Tibial nerve (tissue), 4 donors: Measurements from ENCODE around the gene KCNN4. TPM values are rescaled to one million over a fixed set of nuclear protein-coding genes. Genes with fewer than 3 reads are reported as not detected.

ENCODE experiments used
- DNase-seq, 2 donors: peaks; one replicate each; pipeline ENCODE4 v3.0.0-alpha.2; 2019; ENCODE audit warnings: low spot score in 2 of 2
- H3K27ac ChIP-seq, 4 donors: fragments of 200-600 bp; sonication (generic) in 3 of 4; one replicate each; pipeline ENCODE4 v1.5.1; 2017 to 2019; ENCODE audit warnings: mild to moderate bottlenecking in 1 of 4
- H3K27me3 ChIP-seq, 2 donors: fragments of 200-600 bp; sonication (generic) in 1 of 2; one replicate each; pipeline versions ENCODE4 v1.5.1 to v1.6.0; 2017 to 2019
- H3K36me3 ChIP-seq, 3 donors: fragments of 200-600 bp; sonication (generic); one replicate each; pipeline ENCODE4 v1.5.1; 2018 to 2019
- H3K4me1 ChIP-seq, 4 donors: fragments of 200-600 bp; sonication (generic) in 3 of 4; one replicate each; pipeline ENCODE4 v1.5.1; 2017 to 2019
- H3K4me3 ChIP-seq, 4 donors: fragments of 200-600 bp; sonication (generic) in 3 of 4; one replicate each; pipeline ENCODE4 v1.5.1; 2017 to 2019; ENCODE audit warnings: mild to moderate bottlenecking in 1 of 4, moderate library complexity in 1 of 4
- H3K9me3 ChIP-seq, 4 donors: fragments of 200-600 bp; sonication (generic) in 3 of 4; one replicate each; pipeline ENCODE4 v1.5.1; 2017 to 2019
- CTCF ChIP-seq, 5 experiments: fragments of 200-600 bp in 3 of 5; fragments of 450-650 bp in 2 of 5; sonication (generic) in 3 of 5; IDR thresholded peaks; one replicate each; pipeline ENCODE4 v1.5.1; 2016 to 2019; ENCODE audit warnings: antibody characterized with exemption in 5 of 5, mild to moderate bottlenecking in 3 of 5, moderate library complexity in 2 of 5
- EP300 ChIP-seq, 2 donors: sonication (generic); formaldehyde crosslinking; IDR thresholded peaks; one replicate each; pipeline ENCODE4 v1.6.1; 2017; ENCODE audit warnings: antibody characterized with exemption in 2 of 2, mild to moderate bottlenecking in 1 of 2
- POLR2A ChIP-seq, 2 donors: fragments of 450-650 bp; IDR thresholded peaks; one replicate each; pipeline ENCODE4 v1.6.1; 2017; ENCODE audit warnings: antibody characterized with exemption in 2 of 2, mild to moderate bottlenecking in 2 of 2, moderate library complexity in 2 of 2
- whole genome bisulfite sequencing, 2 donors: methylation state at CpG; one replicate each; pipeline ENCODE4 v1.1.5; 2018; 5-methylcytosine and 5-hydroxymethylcytosine counted together
- total RNA-seq, 4 donors: library from RNA; depleted of rRNA; stranded (reverse); fragments of >200 nt; gene quantifications; one replicate each; pipeline ENCODE4 v1.1.0, GENCODE V29; 2016

KCNN4 gene
- total RNA-seq, 4 donors from 2014 or later: 4.6 to 18.3 (median 6.8) TPM

DNA sequence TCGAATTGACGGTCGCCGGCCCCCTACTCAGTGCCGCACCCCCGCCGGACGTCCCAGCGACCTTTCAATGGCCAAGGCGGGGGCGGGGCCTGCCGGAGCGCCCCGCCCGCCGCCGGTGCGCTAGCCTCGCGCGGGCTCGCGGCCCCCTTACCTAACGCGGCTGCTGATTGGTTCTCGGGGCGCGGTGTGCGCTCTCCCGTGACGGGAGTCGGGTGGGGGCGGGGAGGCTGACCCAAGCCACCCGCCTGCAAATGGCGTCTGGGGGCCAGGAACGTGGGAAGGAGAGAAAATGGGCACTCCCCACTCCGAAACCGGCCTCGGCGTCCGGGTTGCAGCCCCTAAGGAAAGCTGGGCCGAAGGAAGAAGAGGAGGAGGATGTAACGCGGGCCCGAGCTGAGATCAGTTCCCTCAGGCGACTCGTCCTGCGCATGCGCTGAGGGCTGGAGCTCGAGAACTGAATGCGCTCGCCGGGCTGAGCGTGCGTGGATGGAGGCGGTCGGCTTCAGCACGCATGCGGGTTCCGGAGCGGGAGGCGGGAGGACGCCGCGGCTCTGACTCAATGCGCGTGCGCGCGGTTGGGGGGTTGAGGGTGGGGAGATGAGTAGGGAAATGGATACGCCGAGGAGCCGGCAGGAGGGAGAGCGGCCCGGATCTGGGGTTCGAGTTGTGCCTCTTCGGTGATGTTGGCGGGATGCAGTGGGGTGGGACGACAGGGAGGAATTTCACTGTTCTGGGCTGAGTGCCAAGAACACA lies 26.1 kb downstream of the KCNN4 start, which contains the start of gene SMG9:
SMG9 (minus strand) TSS at position 460 of the 753 bp plus-strand sequence. CDS start 4,221 bp downstream, outside the sequence.
- H3K27me3 ChIP-seq: no peaks in the 10 kb centered on the region
- H3K4me3 ChIP-seq: peak within 1 kb of the TSS; percentile 50 to 82 (median 72)
- H3K27ac ChIP-seq: peak within 1 kb of the TSS; percentile 98 to 99 (median 98)
- H3K36me3 ChIP-seq: peaks cover 0 to 21% (median 0%) of the 10 kb centered on the region in 3 donors
- 0 to 1% methylated on average over 48 to 77 of the region's 79 CpGs for WGBS, 2 donors
- DNase-seq: peak; percentile 94 to 95
- H3K9me3 ChIP-seq: no peaks in the 10 kb centered on the region
- TF ChIP-seq POLR2A (IDR thresholded peaks at IDR 0.05) (peak; percentile 56 to 93), EP300 (IDR thresholded peaks at IDR 0.05) (peak; percentile 94 to 97), CTCF (IDR thresholded peaks at IDR 0.05) (peak in 2 of 5 experiments; percentile 19 to 32)
- H3K4me1 ChIP-seq: peaks cover 0 to 46% (median 28%) of the 10 kb centered on the region in 4 donors

DNA sequence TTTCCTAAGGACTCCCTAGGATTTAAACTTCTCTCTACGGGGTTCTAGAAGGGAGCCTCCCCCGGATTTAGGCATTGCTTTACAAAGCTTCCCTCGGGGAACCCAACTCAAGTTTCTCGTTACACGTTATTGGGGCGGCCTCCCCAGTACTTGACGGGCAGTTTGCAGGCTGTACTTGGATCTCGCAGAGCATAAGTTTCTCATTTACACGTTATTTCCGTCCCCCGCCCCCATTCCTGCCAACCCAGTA lies 26.6 kb downstream of the KCNN4 start:
- Histone ChIP-seq H3K4me1 (peaks cover 0 to 42% (median 28%) of the 10 kb centered on the region in 4 donors), H3K27ac (peak overlapping the region; percentile 98 to 99 (median 98)), H3K9me3 (no peaks in the 10 kb centered on the region), H3K4me3 (peak overlapping the region; percentile 50 to 82 (median 72)), H3K36me3 (peaks cover 0 to 26% (median 0%) of the 10 kb centered on the region in 3 donors), H3K27me3 (no peaks in the 10 kb centered on the region)
- WGBS, 2 donors: 1% methylated on average over 11 of the region's 11 CpGs
- TF ChIP-seq POLR2A (IDR thresholded peaks at IDR 0.05): no peak
- TF ChIP-seq CTCF (IDR thresholded peaks at IDR 0.05): no peak
- TF ChIP-seq EP300 (IDR thresholded peaks at IDR 0.05): no peak
- DNase-seq: no peak

GRCh38 chr19:43752287-43752875 lies 28.4 kb downstream of the KCNN4 start:
- Histone ChIP-seq H3K9me3 (no peaks in the 10 kb centered on the region), H3K4me3 (no peak overlapping the region), H3K27ac (peak overlapping the region in 2 of 4 donors; percentile 98 to 99), H3K36me3 (peaks cover 0 to 44% (median 2%) of the 10 kb centered on the region in 3 donors), H3K27me3 (no peaks in the 10 kb centered on the region), H3K4me1 (peaks cover 0 to 41% (median 28%) of the 10 kb centered on the region in 4 donors)
- WGBS, 2 donors: 92 to 98% methylated on average over 6 of the region's 6 CpGs
- DNase-seq: no peak
- TF ChIP-seq CTCF (IDR thresholded peaks at IDR 0.05) (no peak), EP300 (IDR thresholded peaks at IDR 0.05) (no peak), POLR2A (IDR thresholded peaks at IDR 0.05) (no peak)

DNA sequence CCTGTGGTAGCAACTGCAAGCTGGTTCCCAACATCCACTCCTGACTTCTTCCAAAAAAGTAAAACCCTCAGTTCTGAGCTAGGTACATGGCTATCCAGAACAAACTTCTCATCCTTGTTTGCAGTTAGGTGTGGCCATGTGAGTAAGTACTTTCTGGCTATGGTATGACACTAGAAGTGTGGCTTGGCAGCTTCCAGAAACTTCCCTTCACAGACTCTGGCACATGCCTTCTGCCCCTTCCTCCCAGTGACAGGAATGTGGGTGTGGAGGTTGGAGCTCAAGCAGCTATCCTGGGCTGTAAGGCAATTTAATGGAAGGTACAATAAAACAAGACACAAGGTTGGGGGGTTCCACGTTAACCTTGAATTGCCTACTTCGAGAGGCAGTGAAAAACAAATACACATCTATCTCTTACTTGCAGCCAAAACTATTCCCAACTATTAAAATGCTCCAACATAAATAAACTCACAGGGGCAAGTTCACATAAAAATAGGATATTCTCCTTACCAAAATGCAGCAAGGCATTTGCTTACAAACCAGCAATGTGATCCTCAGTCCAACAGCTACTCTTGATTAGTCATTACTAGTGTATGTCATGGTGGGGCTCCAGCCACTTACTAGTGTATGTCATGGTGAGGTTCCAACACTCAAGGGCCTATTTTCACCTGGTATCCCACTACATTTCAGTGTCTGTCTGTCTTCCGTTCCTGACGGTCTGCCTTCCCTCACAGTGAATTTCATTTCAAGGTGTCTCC lies 29.1 kb downstream of the KCNN4 start:
- Histone ChIP-seq H3K27me3 (no peaks in the 10 kb centered on the region), H3K36me3 (peaks cover 2 to 51% (median 10%) of the 10 kb centered on the region in 3 donors), H3K27ac (no peak overlapping the region), H3K4me1 (peaks cover 0 to 41% (median 25%) of the 10 kb centered on the region in 4 donors), H3K4me3 (no peak overlapping the region), H3K9me3 (no peaks in the 10 kb centered on the region)
- DNase-seq: no peak
- TF ChIP-seq EP300 (IDR thresholded peaks at IDR 0.05) (no peak), POLR2A (IDR thresholded peaks at IDR 0.05) (no peak), CTCF (IDR thresholded peaks at IDR 0.05) (no peak)
- WGBS, 2 donors: 85 to 88% methylated on average over 4 of the region's 4 CpGs
